GM23248 (cell line): Measurements from ENCODE around the gene LATS2.

ENCODE experiments used
- EZH2 ChIP-seq: fragments of 200-600 bp; sonication (generic); IDR thresholded peaks from 2 replicates; pipeline ENCODE4 v1.6.1; 2018; ENCODE audit warnings: antibody characterized with exemption, mild to moderate bottlenecking; ENCODE audit not compliant: insufficient read depth, poor library complexity, severe bottlenecking
- EZH2phosphoT487 ChIP-seq: fragments of 200-600 bp; sonication (generic); IDR thresholded peaks from 2 replicates; pipeline ENCODE4 v1.6.1; 2018; ENCODE audit warnings: antibody characterized with exemption, moderate library complexity, mild to moderate bottlenecking, low read depth; ENCODE audit not compliant: insufficient read depth

DNA sequence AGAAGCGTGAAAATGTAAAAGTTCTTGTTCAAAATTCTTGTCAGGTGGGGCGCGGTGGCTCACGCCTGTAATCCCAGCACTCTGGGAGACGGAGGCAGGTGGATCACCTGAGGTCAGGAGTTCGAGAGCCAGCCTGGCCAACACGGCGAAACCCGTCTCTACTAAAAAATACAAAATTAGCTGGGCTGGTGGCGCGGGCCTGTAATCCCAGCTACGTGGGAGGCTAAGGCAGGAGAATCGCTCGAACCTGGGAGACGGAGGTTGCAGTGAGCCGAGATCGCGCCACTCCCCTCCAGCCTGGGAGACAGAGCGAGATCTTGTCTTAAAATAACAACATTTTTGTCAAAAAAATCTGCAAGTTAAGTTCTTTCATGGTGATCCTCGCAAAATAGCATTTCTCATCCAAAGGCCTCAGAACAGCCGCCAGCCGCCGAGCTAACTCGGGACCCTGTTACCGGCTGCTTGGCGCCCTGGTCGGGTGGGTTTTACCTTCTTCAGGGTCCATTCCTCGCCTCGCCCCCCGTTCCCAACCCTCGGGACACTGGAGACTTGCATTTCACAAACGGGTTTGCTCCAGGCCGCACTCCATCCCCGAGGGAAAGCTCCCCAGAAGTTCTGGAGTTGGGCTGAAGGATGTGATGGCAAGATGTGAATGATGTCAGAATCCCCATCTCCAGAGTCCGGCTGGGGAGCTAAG is 1.6 kb downstream of the LATS2 start:
- TF ChIP-seq EZH2: no peak
- TF ChIP-seq EZH2phosphoT487: no peak
